Myocyte (in vitro differentiated cells): ENCODE measurements around the gene DPP8. TPM values are rescaled to one million over a fixed set of nuclear protein-coding genes. Genes with fewer than 3 reads are reported as not detected.
"Not testable (repeated sequence)": the region's sequence is repeated elsewhere in the genome, so short reads cannot be mapped to it uniquely, and the experiment has no call there.

Source experiments
- DNase-seq: peaks from one replicate; pipeline ENCODE4 v3.0.0-alpha.2; 2012; ENCODE audit warnings: low read depth
- polyA plus RNA-seq: library from polyadenylated mRNA; unstranded; fragments of >200 nt; gene quantifications from one replicate; pipeline ENCODE4 v1.2.1, GENCODE V29; 2012; ENCODE audit warnings: missing spikeins
- total RNA-seq: library from RNA; depleted of rRNA; stranded (reverse); fragments of >200 nt; gene quantifications from 2 replicates; pipeline ENCODE4 v1.2.3, GENCODE V29; 2014

Gene DPP8
- 43.0 and 50.9 TPM in 2 replicates for total RNA-seq
- 16.7 TPM for polyA plus RNA-seq

DNA sequence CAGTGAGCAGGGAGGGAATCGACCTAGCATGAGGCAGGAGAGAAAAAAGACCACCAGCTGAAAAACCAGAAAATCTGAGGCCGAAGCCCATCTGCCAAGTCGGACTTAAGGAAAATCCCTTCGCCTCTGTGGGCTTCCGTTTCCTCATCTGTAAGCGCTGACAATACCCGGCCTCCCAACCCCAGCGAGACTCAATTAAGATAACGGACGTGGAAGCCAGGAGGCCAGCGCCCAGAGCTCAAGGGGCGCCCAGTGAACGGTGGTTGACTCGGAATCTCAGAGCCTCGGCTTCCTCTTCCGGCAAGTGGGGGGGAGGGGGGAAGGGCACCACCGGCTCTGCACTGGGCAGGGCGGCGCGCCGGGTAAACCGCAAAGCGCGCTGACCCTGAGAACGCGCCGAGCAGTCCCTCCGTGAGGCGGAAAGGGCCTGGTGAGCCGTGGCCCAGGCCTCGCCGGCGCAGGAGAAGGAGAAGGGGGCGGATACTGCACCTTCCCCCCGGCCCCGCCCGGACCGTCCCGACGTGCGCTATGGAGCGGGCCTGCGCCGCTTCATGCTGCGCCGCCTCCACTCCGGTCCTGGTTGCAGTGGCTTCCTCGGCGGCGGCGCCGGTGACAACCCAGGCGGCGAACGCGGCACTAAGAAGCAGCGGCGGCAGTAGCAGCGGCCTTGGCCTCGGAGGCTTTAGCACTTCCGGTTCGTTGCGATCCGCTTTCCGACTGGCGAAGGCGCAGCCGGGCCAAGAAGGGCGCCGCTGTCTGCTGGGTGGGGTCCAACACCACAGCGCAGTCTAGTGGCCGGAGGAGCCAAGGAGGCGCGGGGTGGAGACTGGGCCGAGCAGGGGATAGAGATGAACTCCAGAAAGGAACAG, at the start of gene DPP8:
TSS of gene DPP8 (minus strand) at position 693 of the 869 bp plus-strand sequence. CDS start 5,136 bp downstream, outside the sequence.
- DNase-seq, result peak; percentile 94

DNA sequence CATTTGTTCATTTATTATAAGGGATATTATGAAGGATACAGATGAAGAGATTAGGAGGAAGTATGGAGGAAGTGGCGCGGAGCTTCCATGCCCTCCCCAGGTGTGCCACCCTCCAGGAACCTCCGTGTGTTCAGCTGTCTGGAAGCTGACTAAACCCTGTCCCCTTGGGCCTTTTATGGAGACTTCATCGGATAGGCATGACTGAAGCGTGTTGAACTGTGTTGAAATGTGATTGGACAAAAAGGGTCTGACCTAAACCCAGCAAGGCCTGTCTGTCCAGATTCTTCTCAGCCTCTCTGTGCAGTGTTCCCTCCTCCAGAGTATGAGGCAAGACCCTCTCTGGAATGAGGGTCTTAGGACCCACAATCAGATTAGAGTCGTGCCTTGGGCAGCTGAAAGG, 44.4 kb upstream of the DPP8 start:
- no peak for DNase-seq

GRCh38 chr15:65559941-65560340, 42.5 kb upstream of the DPP8 start:
- no peak for DNase-seq

- DNase-seq, result no peak
Measured at GRCh38 chr15:65558997-65559760, 41.7 kb upstream of the DPP8 start.

DNA sequence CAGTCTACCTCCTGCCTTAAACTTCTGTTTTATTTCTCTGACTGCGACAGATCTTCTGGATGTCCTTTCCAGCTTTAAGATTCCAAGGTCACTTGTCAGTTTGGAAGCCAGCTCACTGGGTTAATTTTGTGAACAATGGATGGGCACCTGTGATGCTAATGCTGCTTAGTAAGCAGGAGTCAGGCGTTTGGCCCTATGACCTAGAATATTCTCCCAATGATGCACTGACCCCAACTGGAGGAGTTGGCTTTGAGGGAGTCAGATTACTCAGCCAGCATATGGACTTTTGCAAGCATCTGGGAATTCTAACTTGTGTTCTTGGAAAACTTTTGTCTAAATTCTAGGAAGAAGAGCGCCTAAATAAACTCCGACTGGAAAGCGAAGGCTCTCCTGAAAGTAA, 40.8 kb upstream of the DPP8 start:
- peak; percentile 79 for DNase-seq

- DNase-seq, result no peak
Measured at GRCh38 chr15:65556622-65557021, 39.1 kb upstream of the DPP8 start.

- DNase-seq, result peak; percentile 84
Measured at GRCh38 chr15:65553691-65554090, 36.2 kb upstream of the DPP8 start.

DNA sequence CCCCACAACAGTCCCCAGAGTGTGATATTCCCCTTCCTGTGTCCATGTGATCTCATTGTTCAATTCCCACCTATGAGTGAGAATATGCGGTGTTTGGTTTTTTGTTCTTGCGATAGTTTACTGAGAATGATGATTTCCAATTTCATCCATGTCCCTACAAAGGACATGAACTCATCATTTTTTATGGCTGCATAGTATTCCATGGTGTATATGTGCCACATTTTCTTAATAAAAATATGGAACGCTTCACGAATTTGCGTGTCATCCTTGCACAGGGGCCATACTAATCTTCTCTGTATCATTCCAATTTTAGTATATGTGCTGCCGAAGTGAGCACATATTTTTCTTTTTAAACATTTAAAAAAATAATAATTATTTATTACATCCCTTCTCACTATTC, 35.4 kb upstream of the DPP8 start:
- DNase-seq, result not testable (repeated sequence)

DNA sequence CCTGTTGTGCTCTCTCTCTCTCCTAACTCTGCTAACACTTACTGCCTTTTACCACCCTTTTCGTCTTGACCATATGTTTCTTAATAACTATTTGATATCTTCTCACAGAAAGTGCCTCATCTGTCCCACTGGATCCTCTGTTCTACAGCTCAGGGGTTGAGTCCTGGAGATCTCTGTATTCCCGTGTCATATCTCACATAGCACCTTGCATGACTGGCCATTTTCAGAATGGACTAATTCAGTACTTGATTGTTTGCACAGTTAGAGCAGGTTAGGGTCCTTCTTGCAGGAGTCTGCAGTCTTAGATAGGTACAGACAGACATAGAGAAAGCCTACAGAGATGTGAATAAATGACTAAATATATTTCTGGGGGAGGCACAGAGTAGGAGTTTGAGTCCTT, 33.7 kb upstream of the DPP8 start:
- DNase-seq, result no peak

- peak; percentile 89 for DNase-seq
Measured at GRCh38 chr15:65550681-65551098, 33.2 kb upstream of the DPP8 start.

- not testable (repeated sequence) for DNase-seq
Measured at GRCh38 chr15:65549288-65549687, 31.8 kb upstream of the DPP8 start.

GRCh38 chr15:65547841-65548240, 30.4 kb upstream of the DPP8 start:
- DNase-seq, result no peak

- DNase-seq, result no peak
Measured at GRCh38 chr15:65541231-65541820, 23.8 kb upstream of the DPP8 start.

- no peak for DNase-seq
Measured at GRCh38 chr15:65540314-65540713, 22.8 kb upstream of the DPP8 start.

GRCh38 chr15:65535192-65535591, 17.7 kb upstream of the DPP8 start:
- no peak for DNase-seq

- no peak for DNase-seq
Measured at GRCh38 chr15:65533057-65533756, 15.7 kb upstream of the DPP8 start.

- no peak for DNase-seq
Measured at GRCh38 chr15:65532738-65533051, 15.2 kb upstream of the DPP8 start.

GRCh38 chr15:65530318-65531111, 13.0 kb upstream of the DPP8 start, which contains the start of gene HACD3:
TSS of gene HACD3 (plus strand) at chr15:65530463. CDS start at chr15:65530632, 169 bp downstream.
- peak; percentile 84 for DNase-seq

DNA sequence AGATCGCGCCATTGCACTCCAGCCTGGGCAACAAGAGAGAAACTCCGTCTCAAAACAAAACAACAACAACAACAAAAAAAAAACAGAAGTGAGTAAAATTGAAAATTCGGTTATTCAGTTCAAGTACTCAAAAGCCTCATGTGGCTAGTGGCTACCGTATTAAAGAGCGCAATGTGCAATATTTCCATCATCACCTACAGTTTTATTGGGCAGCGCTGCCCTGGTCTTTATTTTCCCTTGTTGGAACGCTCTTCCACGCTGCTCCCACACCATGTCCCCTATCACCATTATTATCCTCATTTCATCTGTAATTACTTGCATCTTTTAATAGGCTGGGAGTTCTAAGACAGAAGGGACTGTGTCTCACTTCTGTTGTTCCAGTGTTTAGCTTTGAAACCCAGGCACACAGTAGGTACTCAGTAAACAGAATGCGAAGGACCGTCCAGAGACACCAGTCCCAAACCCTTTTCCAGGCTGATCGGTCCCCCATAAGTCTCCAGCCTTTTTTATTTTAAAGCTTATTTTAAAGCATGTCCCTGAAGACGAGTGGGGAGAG, 12.4 kb upstream of the DPP8 start:
- DNase-seq, result no peak

GRCh38 chr15:65528461-65529060, 11.1 kb upstream of the DPP8 start:
- DNase-seq, result no peak
